Thoracic aorta (tissue), 2 donors: ENCODE results near the gene ZDHHC11B. TPM values are rescaled to one million over a fixed set of nuclear protein-coding genes. Genes with fewer than 3 reads are reported as not detected.
"Not testable (repeated sequence)": the region's sequence is repeated elsewhere in the genome, so short reads cannot be mapped to it uniquely, and the experiment has no call there.

Experiments used
- ATAC-seq: fragments of 150-250 bp; one replicate; pipeline ENCODE4 v1.8.0; 2017; ENCODE audit warnings: low read depth; ENCODE audit not compliant: insufficient number of reproducible peaks, low FRiP score
- DNase-seq: peaks from one replicate; pipeline ENCODE4 v3.0.0-alpha.2; 2020; ENCODE audit warnings: low spot score
- H3K27ac ChIP-seq, 2 donors: fragments of 200-600 bp; sonication (generic); 1 replicate in 1 of 2; 2 replicates in 1 of 2; pipeline ENCODE4 v1.5.1; 2016; ENCODE audit warnings: mild to moderate bottlenecking in 2 of 2, moderate library complexity in 2 of 2
- H3K27me3 ChIP-seq: fragments of 200-600 bp; sonication (generic); replicated peaks from 2 replicates; pipeline ENCODE4 v1.6.0; 2016; ENCODE audit warnings: mild to moderate bottlenecking; ENCODE audit not compliant: insufficient read depth
- H3K36me3 ChIP-seq: fragments of 200-600 bp; sonication (generic); one replicate; pipeline ENCODE4 v1.5.1; 2016
- H3K4me1 ChIP-seq, 2 donors: fragments of 200-600 bp; sonication (generic); 1 replicate in 1 of 2; 2 replicates in 1 of 2; pipeline versions ENCODE4 v1.5.1 to v1.6.0; 2016; ENCODE audit warnings: low read depth in 2 of 2, mild to moderate bottlenecking in 1 of 2; ENCODE audit not compliant: control insufficient read depth in 1 of 2
- H3K4me3 ChIP-seq: fragments of 200-600 bp; sonication (generic); 2 replicates; pipeline ENCODE4 v1.5.1; 2016; ENCODE audit warnings: mild to moderate bottlenecking
- H3K9me3 ChIP-seq: fragments of 200-600 bp; sonication (generic); 2 replicates; pipeline ENCODE4 v1.5.1; 2016
- total RNA-seq, 2 donors: library from RNA; depleted of rRNA; stranded (reverse); fragments of >200 nt; gene quantifications; one replicate each; pipeline versions ENCODE4 v1.1.0 to v1.2.3, GENCODE V29; 2016

ZDHHC11B gene
- total RNA-seq, 2 donors from 2014 or later = 1.8 to 8.7 TPM

DNA sequence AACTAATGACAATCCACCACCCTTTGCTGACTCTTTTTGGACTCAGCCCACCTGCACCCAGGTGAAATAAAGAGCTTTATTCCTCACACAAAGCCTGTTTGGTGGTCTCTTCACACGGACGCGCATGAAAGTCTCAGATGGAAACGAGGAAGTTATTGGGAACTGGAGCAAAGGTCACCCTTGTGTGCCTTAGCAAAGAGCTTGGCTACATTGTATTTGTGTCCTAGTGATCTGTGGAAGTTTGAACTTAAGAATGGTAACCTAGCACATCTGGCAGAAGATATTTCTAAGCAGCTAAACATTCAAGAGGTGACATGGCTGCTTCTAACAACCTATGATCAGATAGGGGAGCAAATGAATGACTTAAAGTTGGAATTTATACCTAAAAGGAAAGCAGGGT lies 76.2 kb downstream of the ZDHHC11B start:
- not testable (repeated sequence) for H3K9me3 ChIP-seq, H3K27me3 ChIP-seq, H3K4me3 ChIP-seq, H3K36me3 ChIP-seq, DNase-seq, H3K4me1 ChIP-seq, ATAC-seq, H3K27ac ChIP-seq

DNA sequence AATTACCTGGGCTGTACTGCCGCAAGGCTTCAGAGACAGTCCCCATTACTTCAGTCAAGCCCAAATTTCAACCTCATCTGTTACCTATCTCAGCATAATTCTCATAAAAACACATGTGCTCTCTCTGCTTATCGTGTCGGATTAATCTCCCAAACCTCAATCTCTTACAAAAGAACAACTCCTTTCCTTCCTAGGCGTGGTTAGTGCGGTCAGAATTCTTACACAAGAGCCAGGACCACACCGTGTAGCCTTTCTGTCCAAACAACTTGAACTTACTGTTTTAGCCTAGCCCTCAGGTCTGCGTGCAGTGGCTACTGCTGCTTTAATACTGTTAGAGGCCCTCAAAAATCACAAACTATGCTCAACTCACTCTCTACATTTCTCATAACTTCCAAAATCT lies 78.4 kb downstream of the ZDHHC11B start:
- not testable (repeated sequence) for H3K4me1 ChIP-seq, H3K4me3 ChIP-seq, DNase-seq, H3K27me3 ChIP-seq, H3K36me3 ChIP-seq, ATAC-seq, H3K27ac ChIP-seq, H3K9me3 ChIP-seq

DNA sequence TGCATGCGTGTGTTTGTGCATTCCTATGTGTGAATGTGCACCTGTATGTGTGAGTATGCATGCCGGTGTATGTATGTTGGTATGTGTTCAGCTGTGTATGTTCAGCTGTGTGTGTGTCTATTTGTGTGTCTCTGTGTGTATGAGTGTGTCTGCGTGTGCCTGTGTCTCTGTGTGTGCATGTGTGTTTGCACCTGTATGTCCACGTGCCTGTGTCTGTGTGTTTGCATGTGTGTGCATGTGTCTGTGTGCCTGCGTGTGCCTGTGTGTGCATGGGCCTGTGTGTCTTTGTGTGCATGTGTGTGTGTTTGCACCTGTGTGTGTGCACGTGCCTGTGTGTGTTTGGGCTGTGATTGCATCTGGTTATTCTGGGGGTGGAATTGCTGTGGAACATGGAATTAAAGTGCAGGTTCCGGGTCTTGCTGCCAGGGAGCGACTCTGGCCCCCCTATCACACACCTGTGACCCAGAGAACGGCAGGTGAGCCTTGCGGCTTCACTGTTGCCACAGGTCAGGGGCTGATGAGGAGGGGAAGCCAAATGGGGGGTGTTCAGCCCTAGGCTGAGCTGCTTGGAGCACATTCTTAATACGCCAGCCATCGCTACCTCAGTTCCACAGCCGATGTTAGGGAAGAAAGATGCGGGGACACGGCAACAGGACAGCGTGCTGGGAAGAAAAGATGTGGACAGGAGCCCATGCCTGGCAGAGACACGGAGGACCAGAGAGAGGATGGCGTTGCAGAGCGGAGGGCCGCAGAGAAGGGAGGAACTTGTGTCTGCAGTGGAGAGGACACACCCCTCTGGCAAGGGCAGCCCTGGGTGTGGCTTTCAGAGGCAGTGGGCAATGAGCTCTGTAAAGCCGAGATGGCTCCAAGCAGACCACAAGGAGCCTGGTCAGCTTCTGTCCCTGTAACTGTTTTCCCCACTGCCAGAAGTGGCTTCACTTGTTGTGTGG lies 87.5 kb downstream of the ZDHHC11B start:
- not testable (repeated sequence) for H3K4me3 ChIP-seq, DNase-seq, H3K27ac ChIP-seq, H3K27me3 ChIP-seq, ATAC-seq, H3K4me1 ChIP-seq, H3K36me3 ChIP-seq
- H3K9me3 ChIP-seq = peaks cover 14% of the 10 kb centered on the region

DNA sequence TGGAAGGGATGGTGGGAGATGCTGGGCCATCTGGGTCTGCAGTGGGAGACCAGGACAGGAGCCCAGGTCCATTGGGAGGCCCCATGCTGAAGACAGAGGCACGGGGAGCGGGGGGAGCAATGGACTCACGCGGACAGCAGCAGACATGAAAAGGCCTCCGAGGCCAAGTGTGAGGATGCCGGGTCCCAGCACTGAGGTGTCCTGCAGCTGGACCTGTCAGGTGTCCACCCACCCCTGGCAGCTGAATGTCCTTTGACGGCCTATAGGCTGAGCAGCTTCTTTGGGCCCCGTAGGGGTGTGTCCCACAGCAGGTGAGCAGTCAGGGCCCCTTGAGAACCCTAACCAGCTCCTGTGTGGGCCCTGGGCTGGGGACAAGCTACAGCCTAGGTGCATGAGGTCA lies 88.3 kb downstream of the ZDHHC11B start:
- DNase-seq, H3K4me1 ChIP-seq, H3K27me3 ChIP-seq, ATAC-seq, H3K27ac ChIP-seq, H3K4me3 ChIP-seq, H3K36me3 ChIP-seq: not testable (repeated sequence)
- peaks cover 14% of the 10 kb centered on the region for H3K9me3 ChIP-seq

DNA sequence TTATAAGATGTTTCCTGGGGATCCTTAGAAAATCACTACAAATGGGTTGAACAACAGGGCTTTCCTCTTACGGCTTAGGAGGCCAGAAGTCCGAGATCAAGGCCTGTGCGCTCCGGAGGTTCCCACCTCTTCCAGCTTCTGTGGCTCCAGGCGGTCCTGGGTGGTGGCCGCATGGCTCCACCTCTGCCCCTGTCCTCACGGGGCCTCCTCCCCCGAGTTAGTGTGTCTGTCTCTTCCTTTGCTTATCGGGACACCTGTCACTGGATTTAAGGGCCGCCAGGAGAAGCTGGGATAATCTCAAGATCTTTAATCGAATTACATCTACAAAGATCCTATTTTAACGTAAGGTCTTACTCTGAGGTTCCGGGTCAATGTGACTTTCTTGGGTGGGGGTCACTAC lies 89.1 kb downstream of the ZDHHC11B start:
- not testable (repeated sequence) for H3K4me3 ChIP-seq, H3K27ac ChIP-seq, H3K4me1 ChIP-seq, ATAC-seq, H3K36me3 ChIP-seq, H3K27me3 ChIP-seq, DNase-seq
- peaks cover 11% of the 10 kb centered on the region for H3K9me3 ChIP-seq

DNA sequence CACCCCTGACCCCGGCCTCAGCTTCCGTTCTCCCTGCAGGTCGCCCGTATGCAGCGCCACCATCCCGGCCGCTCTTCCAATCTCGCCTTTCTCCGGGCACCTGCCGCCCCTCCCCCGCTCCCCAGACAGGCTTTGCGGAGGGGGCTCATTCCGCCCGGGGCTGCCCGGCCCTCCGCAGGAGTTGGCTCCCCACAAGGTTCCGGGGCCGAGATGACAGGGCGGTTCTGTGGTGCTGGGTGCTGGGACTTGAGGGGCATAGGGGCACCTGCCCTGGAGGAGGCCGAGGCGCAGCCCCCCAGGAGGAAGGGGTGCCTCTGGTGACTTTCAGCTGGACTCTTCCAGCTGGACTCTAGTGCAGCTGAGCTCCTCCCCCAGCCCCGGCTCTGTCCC lies 90.5 kb downstream of the ZDHHC11B start:
- not testable (repeated sequence) for ATAC-seq, DNase-seq, H3K4me1 ChIP-seq, H3K27me3 ChIP-seq, H3K9me3 ChIP-seq, H3K36me3 ChIP-seq, H3K27ac ChIP-seq
- peak overlapping the region; percentile 72 for H3K4me3 ChIP-seq

DNA sequence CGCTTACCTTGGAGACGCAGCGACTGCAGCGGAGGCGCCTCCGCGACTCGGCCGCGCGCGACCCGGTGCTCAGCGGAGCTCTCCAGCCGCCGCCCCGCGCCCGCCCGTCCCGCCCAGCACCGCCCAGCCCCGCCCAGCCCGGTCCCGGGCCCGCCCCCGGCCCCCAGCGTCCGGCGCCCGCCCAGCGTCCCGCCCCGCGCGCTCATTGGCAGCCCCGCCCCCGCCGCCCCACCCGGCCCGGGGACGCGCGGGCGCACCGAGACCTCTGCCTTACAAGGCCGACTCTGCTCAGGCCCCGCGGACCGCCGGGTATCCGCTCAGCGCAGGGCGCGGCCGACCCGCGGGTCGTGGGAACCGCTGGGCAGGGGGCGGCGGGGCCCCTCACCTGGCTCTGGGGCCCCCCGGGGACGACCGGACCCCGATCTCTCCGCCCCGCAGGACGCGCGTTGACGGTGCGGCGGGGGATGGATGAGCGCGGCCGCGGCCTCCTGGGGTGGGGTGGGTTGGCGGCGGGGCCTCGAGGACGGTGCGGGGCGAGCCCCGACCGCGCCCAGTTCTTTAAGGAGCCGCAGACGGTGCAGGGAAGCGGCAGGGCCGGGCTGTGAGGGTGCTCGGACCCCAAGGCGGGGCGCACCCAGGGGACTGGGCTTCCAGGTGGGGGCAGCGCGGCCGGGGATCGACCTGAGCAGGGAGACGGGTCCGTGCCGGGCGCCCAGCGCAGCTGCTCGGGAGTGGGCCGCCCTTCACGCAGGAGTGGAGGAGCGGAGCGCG lies 91.1 kb downstream of the ZDHHC11B start, which contains the start of gene TPPP:
Gene TPPP, minus strand, starts transcription at position 82 of the 771 bp plus-strand sequence. CDS start 15,292 bp downstream, outside the sequence.
- H3K4me3 ChIP-seq = peak within 1 kb of the TSS; percentile 72
- not testable (repeated sequence) for H3K27me3 ChIP-seq, H3K36me3 ChIP-seq, H3K4me1 ChIP-seq, H3K9me3 ChIP-seq
- ATAC-seq (peak; percentile 89), DNase-seq (peak; percentile 46)
- H3K27ac ChIP-seq = peak within 1 kb of the TSS in 1 of 2 donors; percentile 44

DNA sequence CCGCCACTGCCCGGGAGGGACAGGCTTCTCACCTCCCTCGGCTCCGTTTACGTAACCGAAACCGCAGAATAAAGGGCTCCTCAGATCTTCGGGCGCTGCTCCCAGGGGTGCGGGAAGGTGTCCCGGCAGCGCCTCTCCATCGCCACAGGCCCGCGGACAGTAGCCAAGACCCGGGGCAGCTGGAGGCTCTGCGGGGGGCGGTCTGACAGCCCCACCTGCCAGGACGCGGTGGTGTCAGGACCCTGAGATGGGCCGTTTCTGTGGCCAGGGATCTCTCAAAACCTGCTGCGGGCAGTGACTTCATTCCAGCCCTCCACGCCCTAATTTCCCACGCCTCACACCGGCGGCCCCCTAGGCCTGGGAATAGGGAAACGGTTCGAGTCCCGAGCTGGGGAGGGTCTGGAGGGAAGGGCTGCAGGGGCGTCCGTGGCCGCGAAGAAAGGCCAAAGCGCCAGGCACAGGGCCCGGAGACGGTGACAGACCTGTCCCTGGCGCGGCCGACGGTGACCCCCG lies 91.9 kb downstream of the ZDHHC11B start:
- H3K36me3 ChIP-seq, ATAC-seq, H3K9me3 ChIP-seq, DNase-seq, H3K27me3 ChIP-seq, H3K27ac ChIP-seq, H3K4me1 ChIP-seq: not testable (repeated sequence)
- H3K4me3 ChIP-seq = peak overlapping the region; percentile 72
